ENCODE data around the gene CLMN.

The CLMN gene

DNA sequence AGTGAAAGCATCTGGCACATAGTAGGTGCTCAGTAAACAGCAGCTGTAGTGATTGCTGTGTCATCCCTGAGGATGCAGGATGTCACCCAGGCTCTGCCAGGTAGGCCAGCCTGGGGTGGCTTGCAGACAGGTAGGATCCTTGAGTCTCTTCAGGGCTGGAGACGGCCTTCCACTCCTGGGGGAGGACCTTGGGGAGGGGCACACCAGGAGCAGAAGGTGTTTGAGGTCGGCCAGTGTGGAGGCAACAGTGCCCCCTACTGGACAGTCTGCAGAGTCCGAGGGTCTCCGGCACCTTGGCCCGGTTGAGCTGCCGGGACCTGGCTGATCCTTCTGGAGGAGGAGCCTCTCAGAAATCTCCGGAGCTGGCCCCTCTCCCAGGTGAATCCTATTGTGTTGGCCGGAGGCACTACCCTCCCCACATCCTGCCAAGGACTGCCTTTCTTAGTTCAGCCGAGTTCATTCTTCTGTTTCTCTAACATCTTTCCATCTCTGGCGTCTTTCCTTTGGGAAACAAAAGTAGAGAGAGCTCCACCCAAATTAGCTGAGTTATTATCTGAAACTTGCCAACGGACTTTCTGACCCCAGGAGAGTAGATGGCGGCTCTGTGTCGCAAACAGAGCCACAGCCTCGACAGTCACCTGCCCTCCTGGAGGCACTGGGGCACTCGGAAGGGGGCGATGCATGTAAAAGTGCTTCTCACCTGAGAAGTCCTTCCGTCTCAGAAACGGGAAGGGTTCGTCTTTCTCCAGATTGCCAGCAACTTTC is 41.8 kb upstream of the CLMN start:
- peak; percentile 49 for DNase-seq
- no peaks in the 10 kb centered on the region for H3K9me3 ChIP-seq (ENCODE audit: severe bottlenecking)
- no peaks in the 10 kb centered on the region for H3K27me3 ChIP-seq (ENCODE audit: insufficient read depth, low read depth, severe bottlenecking)
- H3K27ac ChIP-seq = no peak overlapping the region
- no peaks in the 10 kb centered on the region for H3K36me3 ChIP-seq
- H3K4me3 ChIP-seq (ENCODE audit: low read depth, low read length) = no peak overlapping the region
- TF ChIP-seq, protein P1, sequence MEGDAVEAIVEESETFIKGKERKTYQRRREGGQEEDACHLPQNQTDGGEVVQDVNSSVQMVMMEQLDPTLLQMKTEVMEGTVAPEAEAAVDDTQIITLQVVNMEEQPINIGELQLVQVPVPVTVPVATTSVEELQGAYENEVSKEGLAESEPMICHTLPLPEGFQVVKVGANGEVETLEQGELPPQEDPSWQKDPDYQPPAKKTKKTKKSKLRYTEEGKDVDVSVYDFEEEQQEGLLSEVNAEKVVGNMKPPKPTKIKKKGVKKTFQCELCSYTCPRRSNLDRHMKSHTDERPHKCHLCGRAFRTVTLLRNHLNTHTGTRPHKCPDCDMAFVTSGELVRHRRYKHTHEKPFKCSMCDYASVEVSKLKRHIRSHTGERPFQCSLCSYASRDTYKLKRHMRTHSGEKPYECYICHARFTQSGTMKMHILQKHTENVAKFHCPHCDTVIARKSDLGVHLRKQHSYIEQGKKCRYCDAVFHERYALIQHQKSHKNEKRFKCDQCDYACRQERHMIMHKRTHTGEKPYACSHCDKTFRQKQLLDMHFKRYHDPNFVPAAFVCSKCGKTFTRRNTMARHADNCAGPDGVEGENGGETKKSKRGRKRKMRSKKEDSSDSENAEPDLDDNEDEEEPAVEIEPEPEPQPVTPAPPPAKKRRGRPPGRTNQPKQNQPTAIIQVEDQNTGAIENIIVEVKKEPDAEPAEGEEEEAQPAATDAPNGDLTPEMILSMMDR (IDR thresholded peaks at IDR 0.05; ENCODE audit: low read depth, low read length) = peak; percentile 70

DNA sequence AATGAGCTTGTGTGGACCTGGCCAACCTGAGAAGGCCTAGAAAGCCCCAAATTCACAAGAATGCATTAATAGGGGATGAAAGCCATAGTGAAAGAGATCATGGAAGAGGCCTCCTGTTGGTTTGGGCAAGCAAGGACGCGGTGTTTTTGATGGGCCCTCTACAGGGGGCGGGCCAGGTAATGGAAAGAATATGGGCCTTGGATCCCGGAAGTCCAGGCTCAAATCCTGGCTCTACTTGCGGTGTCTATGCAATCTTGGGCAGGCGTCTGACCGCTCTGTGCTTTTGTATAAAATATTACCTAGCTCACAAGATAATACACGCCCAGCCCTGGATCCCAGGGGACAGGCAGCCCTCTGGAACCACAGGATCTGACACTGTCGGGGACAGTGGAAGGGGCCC is 41.1 kb upstream of the CLMN start:
- Histone ChIP-seq H3K4me3 (ENCODE audit: low read depth, low read length) (no peak overlapping the region), H3K36me3 (no peaks in the 10 kb centered on the region), H3K27ac (no peak overlapping the region), H3K9me3 (ENCODE audit: severe bottlenecking) (no peaks in the 10 kb centered on the region), H3K27me3 (ENCODE audit: insufficient read depth, low read depth, severe bottlenecking) (no peaks in the 10 kb centered on the region)
- DNase-seq = no peak
- TF ChIP-seq, protein P1 (IDR thresholded peaks at IDR 0.05; ENCODE audit: low read depth, low read length) = no peak

DNA sequence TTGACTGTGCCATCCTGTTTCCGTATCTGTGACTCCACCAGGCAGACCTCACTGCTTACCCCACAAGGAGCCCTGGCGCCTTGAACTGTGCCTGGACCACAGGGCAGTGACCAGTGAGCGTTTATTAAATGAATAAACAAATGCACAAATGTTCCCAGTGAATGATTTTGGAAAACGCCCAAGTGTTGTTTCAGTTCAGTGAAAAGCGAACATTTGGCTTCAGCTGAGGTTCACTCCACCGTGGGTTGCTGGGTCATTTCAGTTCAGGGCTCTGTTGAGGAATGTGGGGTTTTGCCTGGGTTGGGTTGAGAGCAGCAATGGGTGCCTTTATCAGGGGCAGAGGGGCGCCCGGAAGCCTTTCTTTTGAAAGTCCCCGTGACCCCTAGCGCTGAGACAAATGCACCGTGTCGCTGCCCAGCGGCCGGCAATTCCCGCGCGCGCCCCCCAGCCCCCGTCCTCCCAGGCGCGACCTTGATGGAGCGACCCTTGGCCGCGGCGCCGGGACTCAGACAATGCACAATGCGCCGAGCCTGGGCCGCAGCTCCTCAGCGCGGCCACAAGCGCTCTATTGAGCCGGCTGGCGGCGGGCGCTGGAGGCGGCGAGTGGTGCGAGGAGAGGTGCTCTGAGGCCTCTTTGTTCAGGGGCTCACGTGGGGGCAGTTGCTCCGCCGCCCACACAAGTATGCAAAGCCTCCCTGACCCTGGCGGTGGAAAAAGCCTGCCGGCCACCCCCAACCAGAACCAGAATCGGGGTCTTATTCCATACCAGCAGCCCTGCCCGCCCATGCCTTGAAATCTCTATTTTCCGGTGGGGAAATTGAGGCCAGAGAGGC is 40.5 kb upstream of the CLMN start:
- H3K4me3 ChIP-seq (ENCODE audit: low read depth, low read length) = no peak overlapping the region
- TF ChIP-seq, protein P1 (IDR thresholded peaks at IDR 0.05; ENCODE audit: low read depth, low read length) = no peak
- no peak for DNase-seq

DNA sequence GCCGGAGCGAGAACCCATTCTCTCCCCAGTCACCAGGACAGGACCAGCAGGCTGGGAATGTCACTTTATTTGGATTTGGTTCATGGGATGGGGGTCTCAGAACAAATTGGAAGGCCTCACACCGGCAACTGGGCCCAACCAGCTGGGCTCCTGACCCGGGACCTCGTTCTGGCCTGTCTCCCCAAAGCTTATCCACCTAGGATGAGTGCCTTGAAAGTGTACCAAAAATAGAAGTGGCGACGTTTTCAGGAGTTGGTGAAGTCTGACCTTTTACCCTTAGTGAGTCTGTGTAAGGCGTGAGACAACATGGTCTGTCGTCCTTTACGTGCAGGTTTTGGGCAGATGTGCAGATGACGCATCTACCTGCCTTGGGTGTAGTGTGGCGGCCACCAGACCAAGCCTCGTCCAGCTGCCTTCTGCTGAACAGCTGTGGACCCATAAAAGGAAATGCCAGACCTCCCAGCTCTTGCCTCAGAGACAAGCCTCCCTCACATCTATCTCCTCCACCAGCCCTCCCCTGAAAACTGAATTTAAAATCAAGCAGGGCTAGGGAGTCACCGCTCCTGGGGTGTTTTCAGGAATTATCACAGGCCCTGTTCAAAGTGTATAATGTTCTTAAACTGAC is 36.6 kb upstream of the CLMN start:
- no peaks in the 10 kb centered on the region for H3K27me3 ChIP-seq (ENCODE audit: insufficient read depth, low read depth, severe bottlenecking)
- peaks cover 4% of the 10 kb centered on the region for H3K9me3 ChIP-seq (ENCODE audit: severe bottlenecking)
- H3K4me3 ChIP-seq (ENCODE audit: low read depth, low read length) = no peak overlapping the region
- H3K36me3 ChIP-seq = no peaks in the 10 kb centered on the region
- no peak overlapping the region for H3K27ac ChIP-seq
- DNase-seq = no peak
- TF ChIP-seq, protein P1 (IDR thresholded peaks at IDR 0.05; ENCODE audit: low read depth, low read length) = no peak

More for the DNA sequence above, 40.5 kb upstream of the CLMN start:
- H3K27me3 ChIP-seq (ENCODE audit: insufficient read depth, low read depth, severe bottlenecking) = no peaks in the 10 kb centered on the region
- H3K9me3 ChIP-seq (ENCODE audit: severe bottlenecking) = no peaks in the 10 kb centered on the region
- H3K27ac ChIP-seq = no peak overlapping the region
- no peaks in the 10 kb centered on the region for H3K36me3 ChIP-seq

DNA sequence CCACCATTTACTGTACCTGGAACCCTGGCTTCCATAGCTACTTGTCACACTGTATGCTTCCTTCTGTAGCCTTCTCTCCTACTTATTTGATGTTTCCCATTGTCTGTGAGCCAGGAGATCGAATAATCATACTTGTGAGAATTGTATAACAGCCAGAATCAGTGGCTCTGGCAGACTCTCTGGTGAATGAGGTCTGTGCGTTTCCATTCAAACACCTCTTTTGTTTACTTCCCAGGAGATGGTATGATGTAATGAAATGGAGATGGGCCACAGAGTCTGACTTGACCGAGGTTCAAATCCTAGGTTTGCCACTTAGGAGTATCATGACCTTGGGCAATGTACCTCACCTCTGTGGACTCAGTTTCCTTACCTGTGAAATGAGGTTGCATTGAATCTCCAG is 35.7 kb upstream of the CLMN start:
- H3K27me3 ChIP-seq (ENCODE audit: insufficient read depth, low read depth, severe bottlenecking) = no peaks in the 10 kb centered on the region
- no peak overlapping the region for H3K27ac ChIP-seq
- no peak overlapping the region for H3K4me3 ChIP-seq (ENCODE audit: low read depth, low read length)
- no peak for DNase-seq
- no peaks in the 10 kb centered on the region for H3K36me3 ChIP-seq
- TF ChIP-seq, protein P1 (IDR thresholded peaks at IDR 0.05; ENCODE audit: low read depth, low read length) = no peak
- peaks cover 4% of the 10 kb centered on the region for H3K9me3 ChIP-seq (ENCODE audit: severe bottlenecking)

All from WERI-Rb-1 (cell line).